ENCODE results near the gene ZNF385A. TPM values are rescaled to one million over a fixed set of nuclear protein-coding genes. Genes with fewer than 3 reads are reported as not detected.
A peak's percentile ranks its signal among the peaks of the same experiment; 100 is the strongest.

Gene ZNF385A
- total RNA-seq, 2 experiments from 2014 or later, result 3.8 to 4.7 TPM

- POLR2A ChIA-PET, result interaction anchor here (0.6 to 1.4 kb wide), 4 partner anchors 10 to 117 kb away, joined by 3 to 11 read pairs (median 4); partner anchors contain the start of genes COPZ1 and HNRNPA1
- peaks cover 38% of the 10 kb centered on the region for H3K4me1 Mint-ChIP-seq (ENCODE audit: low read depth)
- peak; percentile 85 for TF ChIP-seq CTCF (IDR thresholded peaks at IDR 0.05)
Measured at GRCh38 chr12:54368709-54369596, 15.6 kb downstream of the ZNF385A start.

DNA sequence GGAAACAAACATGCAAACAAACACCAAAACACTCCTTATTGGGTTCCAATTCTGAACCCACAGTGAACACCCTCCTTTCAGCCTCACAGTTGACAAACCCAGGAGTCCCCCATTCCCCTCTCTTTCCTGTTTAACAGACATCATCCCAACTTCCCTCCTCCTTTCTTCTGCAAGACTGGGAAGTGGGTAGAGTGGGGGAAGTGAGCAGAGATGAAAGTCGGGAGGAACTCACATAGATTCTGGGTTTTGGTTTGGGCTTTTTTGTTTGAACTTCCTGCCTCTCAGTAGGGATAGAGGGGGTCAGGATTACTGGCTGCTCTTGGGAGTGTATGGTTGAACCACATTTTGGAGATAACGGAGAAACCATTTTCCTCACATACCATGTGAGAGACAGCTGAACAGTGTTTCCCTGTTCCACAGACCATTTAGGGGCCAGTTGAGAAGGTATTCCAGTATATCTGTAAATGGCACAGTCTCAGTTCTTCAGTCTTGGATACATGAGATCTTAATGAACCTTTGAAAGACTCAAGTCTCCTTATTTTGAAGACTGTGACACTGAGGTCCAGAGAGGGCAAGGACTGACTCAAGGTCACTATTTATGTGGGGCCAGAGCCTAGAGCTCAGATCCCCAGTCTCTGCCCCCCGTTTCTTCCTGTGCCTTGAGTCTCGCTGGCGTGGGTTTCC lies 16.4 kb downstream of the ZNF385A start:
- no peak overlapping the region for H3K27ac Mint-ChIP-seq
- H3K27ac ChIP-seq (ENCODE audit: low read depth in 1 of 2, low read length in 2 of 2), result no peak overlapping the region

More at GRCh38 chr12:54368709-54369596, 15.6 kb downstream of the ZNF385A start:
- DNase-seq, result peak; percentile 85 to 95 (median 88)
- Histone ChIP-seq H3K9me3 (ENCODE audit: control insufficient read depth in 1 of 2, insufficient read depth in 1 of 2, low read length in 2 of 2) (no peaks in the 10 kb centered on the region), H3K36me3 (ENCODE audit: insufficient read depth, low read length) (no peaks in the 10 kb centered on the region), H3K27me3 (ENCODE audit: control insufficient read depth in 1 of 2, insufficient read depth in 2 of 2, low read length in 2 of 2) (no peaks in the 10 kb centered on the region), H3K4me1 (ENCODE audit: insufficient read depth, low read length) (peaks cover 35% of the 10 kb centered on the region), H3K27ac (ENCODE audit: low read depth in 1 of 2, low read length in 2 of 2) (no peak overlapping the region), H3K4me3 (ENCODE audit: low read length) (peak overlapping the region; percentile 12)
- Mint-ChIP-seq H3K4me3 (peak overlapping the region; percentile 57), H3K9me3 (no peaks in the 10 kb centered on the region), H3K27ac (no peak overlapping the region), H3K27me3 (no peaks in the 10 kb centered on the region), H3K36me3 (ENCODE audit: low read depth) (no peaks in the 10 kb centered on the region)
- CTCF ChIA-PET, result interaction anchor here (0.6 to 2.8 kb wide), 24 partner anchors 10 to 152 kb away, joined by 3 to 27 read pairs (median 5); partner anchors contain the start of gene COPZ1
- intact Hi-C loops (cut with DNase I, micrococcal nuclease), result loop anchor here (1.0 to 10.0 kb wide), 7 partner anchors 32 to 364 kb away; partner anchors contain the start of genes HOXC8 (in 2 of the 2) and HOXC9 (in 1 of the 2)
- peak; percentile 97 for ATAC-seq (ENCODE audit: poor library complexity)

More for the DNA sequence above, 16.4 kb downstream of the ZNF385A start:
- peak in 1 of 14 experiments; percentile 8 for DNase-seq
- H3K36me3 ChIP-seq (ENCODE audit: insufficient read depth, low read length), result no peaks in the 10 kb centered on the region
- Mint-ChIP-seq H3K36me3 (ENCODE audit: low read depth) (no peaks in the 10 kb centered on the region), H3K9me3 (no peaks in the 10 kb centered on the region), H3K4me3 (peak overlapping the region; percentile 57), H3K27me3 (no peaks in the 10 kb centered on the region), H3K4me1 (ENCODE audit: low read depth) (peaks cover 41% of the 10 kb centered on the region)
- CTCF ChIA-PET, result interaction anchor here (0.7 to 2.8 kb wide), 21 partner anchors 9 to 152 kb away, joined by 3 to 27 read pairs (median 5); partner anchors contain the start of gene COPZ1
- intact Hi-C loops (cut with DNase I, micrococcal nuclease), result loop anchor here (1.0 to 10.0 kb wide), 7 partner anchors 31 to 363 kb away; partner anchors contain the start of genes HOXC8 (in 2 of the 2) and HOXC9 (in 1 of the 2)
- H3K9me3 ChIP-seq (ENCODE audit: control insufficient read depth in 1 of 2, insufficient read depth in 1 of 2, low read length in 2 of 2), result no peaks in the 10 kb centered on the region
- no peaks in the 10 kb centered on the region for H3K27me3 ChIP-seq (ENCODE audit: control insufficient read depth in 1 of 2, insufficient read depth in 2 of 2, low read length in 2 of 2)
- H3K4me3 ChIP-seq (ENCODE audit: low read length), result peak overlapping the region; percentile 6
- H3K4me1 ChIP-seq (ENCODE audit: insufficient read depth, low read length), result peaks cover 43% of the 10 kb centered on the region
- POLR2A ChIA-PET, result interaction anchor here (1.2 to 1.4 kb wide), 3 partner anchors 10 to 117 kb away, joined by 4 to 11 read pairs (median 5); partner anchors contain the start of gene COPZ1
- no peak for TF ChIP-seq CTCF (IDR thresholded peaks at IDR 0.05)
- ATAC-seq (ENCODE audit: poor library complexity), result peak; percentile 6

Measured in CD4-positive, alpha-beta T cell (primary cell).